Measurements from ENCODE around the gene GPC6.

Gene GPC6

DNA sequence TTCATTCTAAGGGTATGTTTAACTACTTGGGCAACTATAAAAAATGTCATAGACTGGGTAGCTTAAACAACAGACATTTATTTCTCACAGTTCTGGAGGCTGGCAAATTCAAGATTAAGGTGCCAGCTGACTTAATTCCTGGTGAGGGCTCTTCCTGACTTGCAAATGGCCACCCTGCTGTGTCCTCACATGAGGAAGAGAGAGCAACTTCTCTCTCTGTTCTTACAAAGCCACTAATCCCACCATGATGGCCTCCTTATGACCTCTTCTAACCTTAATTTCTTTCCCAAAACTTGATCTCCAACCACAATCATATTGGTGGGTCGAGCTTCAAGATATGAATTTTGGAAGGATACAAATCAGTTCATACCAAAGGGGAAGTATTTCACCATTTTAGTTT lies 853.9 kb downstream of the GPC6 start:
- DNase-seq, result no peak

GRCh38 chr13:94087100-94087499 lies 860.5 kb downstream of the GPC6 start:
- DNase-seq, result no peak

GRCh38 chr13:94088742-94089141 lies 862.1 kb downstream of the GPC6 start:
- DNase-seq, result no peak

- no peak for DNase-seq
Observed at GRCh38 chr13:94090773-94091480, 864.3 kb downstream of the GPC6 start.

DNA sequence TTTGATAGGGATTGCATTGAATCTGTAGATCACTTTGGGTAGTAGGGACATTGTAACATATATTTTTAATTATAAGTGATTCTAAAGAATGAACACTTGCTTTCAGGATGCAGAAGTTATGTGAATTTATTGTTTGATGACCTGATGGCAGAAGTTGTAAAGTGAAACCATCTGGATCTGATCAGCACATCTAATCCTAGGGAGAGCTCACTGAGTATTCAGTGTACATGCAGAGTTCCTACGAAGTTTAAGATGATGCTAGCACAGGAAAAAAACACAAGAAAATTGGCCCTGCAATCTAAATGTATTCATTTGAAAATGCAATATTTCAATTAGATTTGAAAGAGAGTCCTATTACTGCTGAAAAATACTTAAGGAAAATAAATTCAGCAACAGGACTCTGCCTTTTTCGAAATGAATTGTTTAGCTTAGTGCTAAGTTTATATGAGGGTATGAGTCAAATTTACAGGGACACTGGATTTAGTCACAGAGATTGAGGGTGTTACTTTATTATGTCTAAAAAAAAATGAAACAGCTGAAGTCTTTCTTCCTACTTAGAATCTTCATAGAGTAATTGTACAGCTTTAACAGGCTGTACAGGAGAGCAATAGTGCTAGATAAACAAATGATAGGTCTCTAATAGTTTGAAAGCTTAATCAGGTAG lies 867.2 kb downstream of the GPC6 start:
- no peak for DNase-seq

DNA sequence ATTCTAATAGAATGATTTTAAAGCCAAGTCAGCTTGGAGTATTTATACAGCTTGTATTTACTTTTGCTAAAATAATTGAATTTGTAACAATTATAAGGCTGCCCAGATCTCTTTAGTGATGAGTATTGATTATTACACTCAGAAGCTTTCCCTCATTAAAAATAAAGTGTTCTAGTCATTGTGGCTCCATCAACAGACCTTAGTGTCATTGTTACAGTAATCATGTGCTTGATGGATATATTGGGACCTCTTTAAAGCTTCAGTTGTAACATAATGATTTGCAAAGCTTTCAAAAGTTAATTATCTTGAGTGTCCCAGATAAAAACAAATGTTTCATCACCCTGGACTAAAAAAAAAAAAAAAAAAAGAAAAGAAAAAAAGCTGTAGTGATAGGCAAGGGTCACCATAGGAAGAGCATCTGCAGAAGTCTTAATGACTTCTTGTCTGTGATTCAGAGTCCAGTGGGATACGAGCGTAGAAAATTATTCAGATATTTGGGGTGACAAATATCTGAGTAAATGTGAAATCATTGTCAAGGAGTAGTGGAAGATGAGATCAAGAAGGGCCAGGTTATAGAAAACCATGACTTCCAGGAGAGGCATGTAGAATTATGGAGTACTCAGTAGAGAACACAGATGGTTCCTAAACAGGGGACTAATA lies 883.2 kb downstream of the GPC6 start:
- DNase-seq, result no peak

GRCh38 chr13:94112227-94112626 lies 885.6 kb downstream of the GPC6 start:
- no peak for DNase-seq

GRCh38 chr13:94112731-94113130 lies 886.1 kb downstream of the GPC6 start:
- no peak for DNase-seq

GRCh38 chr13:94113245-94113644 lies 886.6 kb downstream of the GPC6 start:
- DNase-seq, result no peak

- DNase-seq, result no peak
Observed at GRCh38 chr13:94114166-94114565, 887.6 kb downstream of the GPC6 start.

- peak; percentile 7 for DNase-seq
Observed at GRCh38 chr13:94115054-94115453, 888.4 kb downstream of the GPC6 start.

GRCh38 chr13:94119360-94119936 lies 892.8 kb downstream of the GPC6 start:
- peak; percentile 17 for DNase-seq

DNA sequence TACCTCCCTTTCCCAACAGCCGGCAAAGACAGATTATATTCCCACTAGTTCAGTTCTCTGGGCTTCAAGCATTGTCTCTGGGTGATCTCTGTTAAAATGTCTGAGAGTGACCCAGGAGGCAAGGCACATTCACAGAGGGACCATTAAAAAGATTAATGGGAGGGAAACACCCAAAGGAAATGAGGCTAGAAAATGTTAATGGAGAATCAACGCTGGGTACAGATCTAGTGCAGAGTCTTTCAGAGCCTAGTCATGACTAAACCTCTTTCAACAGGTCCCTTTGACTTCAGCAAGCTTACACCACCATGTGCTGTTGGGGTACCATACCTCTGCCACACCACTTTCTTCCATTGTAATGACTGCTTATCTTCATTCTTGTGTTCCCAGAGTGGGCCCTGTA lies 894.3 kb downstream of the GPC6 start:
- DNase-seq, result no peak

- peak; percentile 3 for DNase-seq
Observed at GRCh38 chr13:94121686-94122085, 895.1 kb downstream of the GPC6 start.

- DNase-seq, result no peak
Observed at GRCh38 chr13:94122300-94122915, 895.8 kb downstream of the GPC6 start.

GRCh38 chr13:94123557-94123956 lies 897.0 kb downstream of the GPC6 start:
- DNase-seq, result no peak

DNA sequence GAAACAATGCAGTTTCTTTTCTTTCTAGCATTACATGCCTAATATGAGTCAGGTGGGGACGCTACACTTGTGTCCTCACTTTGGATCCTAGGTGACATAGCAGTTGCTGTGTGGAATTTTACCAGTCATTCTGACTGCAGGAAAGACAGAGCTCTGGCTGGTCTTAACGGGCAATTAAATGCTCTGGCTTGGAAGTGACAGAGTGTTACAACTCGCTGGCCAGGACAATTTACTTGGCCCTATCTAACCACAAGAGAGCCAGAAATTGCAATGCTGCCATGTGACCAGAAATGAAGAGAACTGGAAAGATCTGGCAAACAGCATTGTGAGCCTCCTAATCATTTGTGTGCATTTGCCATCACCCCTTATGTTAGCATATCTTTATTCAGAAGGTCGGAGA lies 901.8 kb downstream of the GPC6 start:
- no peak for DNase-seq

- no peak for DNase-seq
Observed at GRCh38 chr13:94129490-94129894, 902.9 kb downstream of the GPC6 start.

- DNase-seq, result no peak
Observed at GRCh38 chr13:94138831-94139230, 912.2 kb downstream of the GPC6 start.

DNA sequence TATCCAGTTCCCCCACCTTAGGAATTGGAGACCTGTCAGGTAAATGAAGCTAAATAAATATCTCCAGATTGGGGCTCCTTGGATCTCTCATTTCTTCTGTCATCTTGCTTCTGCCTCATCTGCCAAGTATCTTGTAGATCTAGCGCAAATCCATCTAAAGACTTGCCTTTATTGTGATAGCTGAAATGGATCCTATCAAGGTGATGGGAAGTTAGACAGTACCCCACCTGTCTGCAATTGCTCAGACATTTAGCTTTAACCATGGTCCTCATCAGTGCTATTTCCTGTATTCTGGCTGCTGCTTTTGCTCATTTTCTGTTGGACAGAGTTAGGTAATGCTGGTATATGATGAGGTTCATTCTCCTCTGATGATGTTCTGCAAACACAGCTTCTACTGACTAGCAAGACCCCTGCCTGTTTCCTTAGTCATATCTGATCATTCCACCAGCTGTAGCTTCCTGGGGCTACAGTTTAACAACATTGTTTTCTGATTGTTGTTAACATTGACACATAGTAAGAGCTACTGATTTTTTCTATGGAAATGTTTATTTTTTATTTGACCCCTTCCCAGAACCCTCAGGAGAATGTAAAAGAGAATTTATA lies 912.9 kb downstream of the GPC6 start:
- DNase-seq, result no peak

DNA sequence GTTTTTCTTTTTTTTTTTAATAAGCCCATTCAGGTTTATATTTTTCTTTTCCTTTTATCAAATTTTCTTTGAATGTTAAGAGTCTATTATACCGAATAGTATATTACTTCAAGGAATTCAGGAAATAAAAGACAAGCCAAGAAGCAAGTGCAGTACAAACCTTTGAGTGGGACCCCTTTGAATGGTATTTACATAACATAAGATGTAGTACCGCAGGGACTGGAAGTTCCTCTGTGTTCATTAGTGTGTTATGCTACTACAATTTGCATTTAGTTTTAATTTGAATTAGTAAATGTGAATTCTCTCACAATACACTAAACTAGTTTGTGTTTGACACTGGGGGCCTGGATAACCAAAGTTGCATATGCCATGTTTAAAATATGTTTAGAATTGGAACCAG lies 913.4 kb downstream of the GPC6 start:
- DNase-seq, result no peak

DNA sequence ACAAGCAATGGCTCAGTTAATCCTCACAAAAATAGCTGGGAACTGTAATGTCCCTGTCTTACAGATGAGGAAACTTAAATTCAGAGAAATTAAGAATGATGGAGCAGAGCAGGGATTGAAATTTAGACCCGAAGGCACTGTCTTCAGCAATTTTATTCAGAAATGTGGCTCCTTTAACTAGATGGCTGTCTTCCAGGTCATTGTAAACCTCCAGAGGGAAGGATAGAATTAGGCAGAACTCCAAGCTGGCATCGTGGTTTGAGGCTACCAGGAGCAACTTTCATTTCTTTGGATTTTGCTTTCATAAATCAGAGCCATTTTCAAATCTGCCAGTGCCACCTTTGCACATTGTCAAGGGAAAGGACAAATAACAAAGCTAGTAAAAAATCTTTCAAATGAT lies 913.9 kb downstream of the GPC6 start:
- DNase-seq, result no peak
